ENCODE measurements around the gene FMN2.

FMN2 gene

DNA sequence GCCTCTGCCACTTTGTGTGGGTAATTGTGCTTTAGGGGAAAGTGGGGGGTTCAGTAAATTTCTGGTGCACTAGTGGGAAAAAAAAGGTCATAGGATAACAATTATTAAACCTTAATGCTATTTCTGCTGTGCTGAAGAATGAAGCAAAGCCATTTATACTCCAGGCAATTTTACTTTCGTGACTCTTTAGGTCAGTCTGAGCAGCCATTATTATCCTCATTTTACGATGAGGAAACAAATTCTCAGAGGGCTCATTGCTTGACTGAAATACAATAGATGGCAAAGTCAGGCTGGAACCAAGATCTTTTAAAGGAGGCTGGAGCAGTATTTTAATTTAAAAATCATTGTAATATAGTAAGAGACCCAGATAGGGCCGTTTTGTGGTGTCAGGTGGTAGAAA lies 272.2 kb downstream of the FMN2 start:
- no peaks in the 10 kb centered on the region for H3K27me3 ChIP-seq (ENCODE audit: control insufficient read depth, insufficient read depth, low read length)
- no peak overlapping the region for H3K4me2 ChIP-seq (ENCODE audit: low read length)
- H2AFZ ChIP-seq: no peak overlapping the region
- H3K79me2 ChIP-seq: no peaks in the 10 kb centered on the region
- TF ChIP-seq, protein P1, sequence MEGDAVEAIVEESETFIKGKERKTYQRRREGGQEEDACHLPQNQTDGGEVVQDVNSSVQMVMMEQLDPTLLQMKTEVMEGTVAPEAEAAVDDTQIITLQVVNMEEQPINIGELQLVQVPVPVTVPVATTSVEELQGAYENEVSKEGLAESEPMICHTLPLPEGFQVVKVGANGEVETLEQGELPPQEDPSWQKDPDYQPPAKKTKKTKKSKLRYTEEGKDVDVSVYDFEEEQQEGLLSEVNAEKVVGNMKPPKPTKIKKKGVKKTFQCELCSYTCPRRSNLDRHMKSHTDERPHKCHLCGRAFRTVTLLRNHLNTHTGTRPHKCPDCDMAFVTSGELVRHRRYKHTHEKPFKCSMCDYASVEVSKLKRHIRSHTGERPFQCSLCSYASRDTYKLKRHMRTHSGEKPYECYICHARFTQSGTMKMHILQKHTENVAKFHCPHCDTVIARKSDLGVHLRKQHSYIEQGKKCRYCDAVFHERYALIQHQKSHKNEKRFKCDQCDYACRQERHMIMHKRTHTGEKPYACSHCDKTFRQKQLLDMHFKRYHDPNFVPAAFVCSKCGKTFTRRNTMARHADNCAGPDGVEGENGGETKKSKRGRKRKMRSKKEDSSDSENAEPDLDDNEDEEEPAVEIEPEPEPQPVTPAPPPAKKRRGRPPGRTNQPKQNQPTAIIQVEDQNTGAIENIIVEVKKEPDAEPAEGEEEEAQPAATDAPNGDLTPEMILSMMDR (IDR thresholded peaks at IDR 0.05): no peak
- no peak overlapping the region for H3K27ac ChIP-seq
- no peak overlapping the region for H3K9ac ChIP-seq
- H3K4me3 ChIP-seq (ENCODE audit: low read depth, low read length): no peak overlapping the region
- no peaks in the 10 kb centered on the region for H3K9me3 ChIP-seq (ENCODE audit: control insufficient read depth, low read length)
- H3K4me1 ChIP-seq: no peaks in the 10 kb centered on the region
- no peaks in the 10 kb centered on the region for H3K36me3 ChIP-seq (ENCODE audit: control insufficient read depth, insufficient read depth, low read length)

DNA sequence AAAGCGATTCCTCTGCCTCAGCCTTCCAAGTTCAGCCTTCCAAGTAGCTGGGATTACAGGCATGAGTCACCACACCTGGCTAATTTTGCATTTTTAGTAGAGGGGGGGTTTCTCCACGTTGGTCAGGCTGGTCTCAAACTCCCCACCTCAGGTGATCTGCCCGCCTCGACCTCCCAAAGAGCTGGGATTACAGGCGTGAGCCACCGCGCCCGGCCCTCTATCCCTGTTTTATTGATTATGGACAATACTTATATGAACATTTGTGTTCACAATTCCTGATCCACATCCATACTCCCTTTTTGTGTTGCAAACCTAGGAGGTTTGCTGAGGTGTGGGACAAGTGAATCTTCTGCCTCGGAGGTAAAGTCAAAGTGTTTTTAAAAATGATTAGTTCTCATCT lies 275.0 kb downstream of the FMN2 start:
- H3K36me3 ChIP-seq (ENCODE audit: control insufficient read depth, insufficient read depth, low read length): no peaks in the 10 kb centered on the region

DNA sequence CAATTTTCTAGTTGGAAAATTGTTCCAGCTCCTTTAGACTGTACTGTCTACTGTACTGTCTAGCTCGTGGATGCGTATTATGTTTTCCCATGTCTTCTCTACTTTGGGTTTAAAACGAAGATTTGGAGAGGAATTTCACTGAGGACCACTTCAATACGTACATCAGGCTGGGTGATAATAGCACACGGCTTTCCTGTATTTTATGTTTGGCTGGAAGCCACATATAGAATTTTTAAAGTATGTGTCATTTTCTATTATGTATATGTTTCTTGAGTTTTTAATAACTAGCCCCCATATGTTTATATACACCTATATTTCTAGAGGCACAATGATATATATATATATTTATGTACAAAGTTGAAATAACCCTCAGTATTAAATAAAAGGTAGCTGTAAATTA lies 293.9 kb downstream of the FMN2 start:
- Histone ChIP-seq H3K36me3 (ENCODE audit: control insufficient read depth, insufficient read depth, low read length) (peaks cover 10% of the 10 kb centered on the region), H2AFZ (no peak overlapping the region), H3K9ac (no peak overlapping the region), H3K27ac (no peak overlapping the region), H3K4me2 (ENCODE audit: low read length) (no peak overlapping the region), H3K9me3 (ENCODE audit: control insufficient read depth, low read length) (peaks cover 4% of the 10 kb centered on the region), H3K4me3 (ENCODE audit: low read depth, low read length) (no peak overlapping the region), H3K79me2 (no peaks in the 10 kb centered on the region), H3K4me1 (no peaks in the 10 kb centered on the region), H3K27me3 (ENCODE audit: control insufficient read depth, insufficient read depth, low read length) (no peaks in the 10 kb centered on the region)
- TF ChIP-seq, protein P1 (IDR thresholded peaks at IDR 0.05): no peak

More for the DNA sequence above, 275.0 kb downstream of the FMN2 start:
- H3K4me1 ChIP-seq: no peaks in the 10 kb centered on the region
- H3K79me2 ChIP-seq: no peaks in the 10 kb centered on the region
- H3K9me3 ChIP-seq (ENCODE audit: control insufficient read depth, low read length): no peaks in the 10 kb centered on the region
- no peaks in the 10 kb centered on the region for H3K27me3 ChIP-seq (ENCODE audit: control insufficient read depth, insufficient read depth, low read length)
- H3K9ac ChIP-seq: no peak overlapping the region
- H3K4me2 ChIP-seq (ENCODE audit: low read length): no peak overlapping the region
- H3K4me3 ChIP-seq (ENCODE audit: low read depth, low read length): no peak overlapping the region
- H2AFZ ChIP-seq: no peak overlapping the region
- H3K27ac ChIP-seq: no peak overlapping the region
- TF ChIP-seq, protein P1 (IDR thresholded peaks at IDR 0.05): no peak

DNA sequence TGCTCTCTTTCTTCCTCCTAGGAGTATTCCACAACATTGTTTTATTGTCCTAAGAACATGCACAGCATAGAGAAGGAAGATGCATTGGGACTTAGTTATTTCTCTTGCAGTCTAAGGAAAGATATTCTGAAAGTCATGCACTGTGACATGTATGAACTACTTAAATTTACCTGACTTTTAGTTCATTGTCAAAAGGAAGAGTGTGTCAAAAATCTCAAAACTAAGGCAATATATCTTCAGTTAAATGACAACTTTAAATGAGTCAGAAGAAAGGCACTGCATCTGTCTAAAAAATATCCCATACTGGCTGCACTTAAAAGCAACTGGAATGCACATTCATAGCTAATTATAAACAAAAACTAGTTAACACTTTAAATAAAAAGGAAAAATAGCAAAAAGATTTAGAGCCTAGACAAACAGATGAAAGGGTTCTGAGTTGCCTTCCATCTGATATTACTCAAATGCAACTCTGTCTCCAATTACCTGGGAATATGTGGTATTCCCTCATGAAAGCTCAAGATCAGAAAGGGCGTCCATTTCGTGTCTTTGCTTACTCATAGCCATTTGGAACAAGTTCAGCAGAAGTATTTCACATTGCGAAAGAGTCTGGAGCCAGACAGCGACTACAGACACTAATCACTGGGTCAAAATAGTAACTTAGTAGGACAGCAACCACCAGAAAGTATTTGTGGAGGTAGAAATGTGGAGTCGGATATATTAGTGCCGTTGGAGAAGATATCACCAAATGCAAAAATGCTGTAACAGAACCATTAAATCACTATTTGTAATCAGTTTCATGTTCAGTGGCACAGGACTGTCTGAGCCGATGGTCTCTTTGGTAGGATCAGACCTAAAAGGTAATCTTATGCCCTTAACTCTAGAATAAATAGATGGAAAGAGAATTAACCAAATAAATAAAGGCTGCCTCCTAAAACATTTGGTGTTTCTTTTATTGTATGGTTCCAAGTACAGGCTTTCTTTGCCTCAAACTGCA lies 294.6 kb downstream of the FMN2 start:
- Histone ChIP-seq H2AFZ (no peak overlapping the region), H3K4me1 (no peaks in the 10 kb centered on the region), H3K4me2 (ENCODE audit: low read length) (no peak overlapping the region), H3K9me3 (ENCODE audit: control insufficient read depth, low read length) (no peaks in the 10 kb centered on the region), H3K4me3 (ENCODE audit: low read depth, low read length) (no peak overlapping the region), H3K27ac (no peak overlapping the region), H3K79me2 (no peaks in the 10 kb centered on the region), H3K27me3 (ENCODE audit: control insufficient read depth, insufficient read depth, low read length) (no peaks in the 10 kb centered on the region), H3K36me3 (ENCODE audit: control insufficient read depth, insufficient read depth, low read length) (peaks cover 4% of the 10 kb centered on the region), H3K9ac (no peak overlapping the region)
- TF ChIP-seq, protein P1 (IDR thresholded peaks at IDR 0.05): no peak
